ENCODE data around the gene HOXA4. TPM values are rescaled to one million over a fixed set of nuclear protein-coding genes. Genes with fewer than 3 reads are reported as not detected.

HOXA4 gene
- total RNA-seq, 1 experiment from 2014 or later = 0.50 TPM

- in situ Hi-C loops (cut with HindIII; ENCODE audit: low pct_unique_long_range_greater_than_20kb, low sequenced_read_pairs) = no loop called here
- no peak for DNase-seq (ENCODE audit: low read depth, low spot score)
These were observed 41.2 kb upstream of the HOXA4 start for GRCh38 chr7:27171637-27172314.

- DNase-seq (ENCODE audit: low read depth, low spot score) = no peak
- in situ Hi-C loops (cut with HindIII; ENCODE audit: low pct_unique_long_range_greater_than_20kb, low sequenced_read_pairs) = no loop called here
These were observed 40.7 kb upstream of the HOXA4 start for GRCh38 chr7:27171325-27171636.

- DNase-seq (ENCODE audit: low read depth, low spot score) = no peak
- in situ Hi-C loops (cut with HindIII; ENCODE audit: low pct_unique_long_range_greater_than_20kb, low sequenced_read_pairs) = no loop called here
These were observed 40.1 kb upstream of the HOXA4 start for GRCh38 chr7:27170426-27171324.

GRCh38 chr7:27169658-27170425, 39.3 kb upstream of the HOXA4 start:
- DNase-seq (ENCODE audit: low read depth, low spot score) = no peak
- in situ Hi-C loops (cut with HindIII; ENCODE audit: low pct_unique_long_range_greater_than_20kb, low sequenced_read_pairs) = no loop called here

GRCh38 chr7:27168265-27168947, 37.8 kb upstream of the HOXA4 start:
- DNase-seq (ENCODE audit: low read depth, low spot score) = no peak
- in situ Hi-C loops (cut with HindIII; ENCODE audit: low pct_unique_long_range_greater_than_20kb, low sequenced_read_pairs) = no loop called here

- in situ Hi-C loops (cut with HindIII; ENCODE audit: low pct_unique_long_range_greater_than_20kb, low sequenced_read_pairs) = no loop called here
- DNase-seq (ENCODE audit: low read depth, low spot score) = no peak
These were observed 37.3 kb upstream of the HOXA4 start for GRCh38 chr7:27167916-27168264.

GRCh38 chr7:27166531-27167505, 36.3 kb upstream of the HOXA4 start:
- DNase-seq (ENCODE audit: low read depth, low spot score) = no peak
- in situ Hi-C loops (cut with HindIII; ENCODE audit: low pct_unique_long_range_greater_than_20kb, low sequenced_read_pairs) = no loop called here

GRCh38 chr7:27165996-27166530, 35.5 kb upstream of the HOXA4 start:
- in situ Hi-C loops (cut with HindIII; ENCODE audit: low pct_unique_long_range_greater_than_20kb, low sequenced_read_pairs) = no loop called here

GRCh38 chr7:27165089-27165995, 34.8 kb upstream of the HOXA4 start, which contains the start of gene HOXA9:
Gene HOXA9, minus strand, starts transcription at chr7:27165537. Its CDS starts 80 bp downstream, at chr7:27165457.
- no peak for DNase-seq (ENCODE audit: low read depth, low spot score)
- in situ Hi-C loops (cut with HindIII; ENCODE audit: low pct_unique_long_range_greater_than_20kb, low sequenced_read_pairs) = no loop called here

More at GRCh38 chr7:27165996-27166530, 35.5 kb upstream of the HOXA4 start:
- no peak for DNase-seq (ENCODE audit: low read depth, low spot score)

GRCh38 chr7:27164367-27165088, 34.0 kb upstream of the HOXA4 start:
- in situ Hi-C loops (cut with HindIII; ENCODE audit: low pct_unique_long_range_greater_than_20kb, low sequenced_read_pairs) = no loop called here
- DNase-seq (ENCODE audit: low read depth, low spot score) = no peak

- in situ Hi-C loops (cut with HindIII; ENCODE audit: low pct_unique_long_range_greater_than_20kb, low sequenced_read_pairs) = no loop called here
- no peak for DNase-seq (ENCODE audit: low read depth, low spot score)
These were observed 33.4 kb upstream of the HOXA4 start for GRCh38 chr7:27164045-27164366.

GRCh38 chr7:27163288-27164044, 32.9 kb upstream of the HOXA4 start:
- in situ Hi-C loops (cut with HindIII; ENCODE audit: low pct_unique_long_range_greater_than_20kb, low sequenced_read_pairs) = no loop called here
- DNase-seq (ENCODE audit: low read depth, low spot score) = no peak

- DNase-seq (ENCODE audit: low read depth, low spot score) = no peak
- in situ Hi-C loops (cut with HindIII; ENCODE audit: low pct_unique_long_range_greater_than_20kb, low sequenced_read_pairs) = no loop called here
These were observed 32.2 kb upstream of the HOXA4 start for GRCh38 chr7:27162561-27163287.
